ENCODE results near the gene MGAT3.

DNA sequence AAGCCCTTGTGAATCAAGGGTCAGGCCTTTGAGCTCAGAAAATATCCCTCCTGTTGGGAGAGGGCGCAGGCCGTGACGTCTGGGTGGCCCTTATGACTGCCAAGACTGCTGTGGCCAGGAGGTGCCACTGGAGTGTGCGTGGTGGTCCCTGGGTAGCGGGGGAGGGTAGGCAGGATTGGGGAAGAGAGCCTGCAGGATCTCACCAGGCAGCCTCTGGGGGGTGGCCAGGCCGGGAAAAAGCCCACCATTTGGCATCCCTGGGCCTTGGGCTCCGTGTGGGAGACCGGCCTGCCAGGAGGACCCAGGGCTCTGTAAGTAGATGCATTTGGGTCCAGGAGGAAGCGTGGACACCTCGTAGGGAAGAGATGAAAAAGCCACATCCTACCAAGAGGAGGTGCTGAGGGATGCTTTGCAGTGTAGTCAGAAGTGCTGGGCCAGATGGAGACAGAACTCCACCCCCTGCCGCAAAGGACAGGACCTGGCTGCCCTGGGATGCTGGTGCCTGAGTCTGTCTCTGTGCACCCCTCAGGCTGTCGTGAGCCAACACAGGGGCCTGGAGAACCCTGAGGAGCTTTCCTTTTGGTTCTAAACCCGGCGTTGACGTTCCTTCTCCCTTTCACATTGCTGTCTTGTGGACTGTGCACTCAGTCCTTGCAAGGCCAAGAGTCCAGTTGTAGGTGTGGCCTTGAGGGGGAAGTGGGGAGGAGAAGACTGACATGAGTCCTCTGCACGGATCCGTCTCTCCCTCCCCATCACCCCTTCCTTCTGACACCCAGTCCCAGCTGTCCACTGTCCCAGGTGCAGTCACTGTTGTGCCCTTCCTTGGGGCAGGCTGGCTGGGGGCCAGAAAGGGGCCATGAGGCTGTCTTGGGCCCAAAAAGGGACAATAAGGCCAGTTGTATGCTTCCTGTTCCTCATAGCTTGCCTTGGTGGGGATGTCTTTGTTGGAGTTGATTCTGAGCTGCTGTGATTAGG is 32.6 kb downstream of the MGAT3 start:
- TF ChIP-seq, protein P1, sequence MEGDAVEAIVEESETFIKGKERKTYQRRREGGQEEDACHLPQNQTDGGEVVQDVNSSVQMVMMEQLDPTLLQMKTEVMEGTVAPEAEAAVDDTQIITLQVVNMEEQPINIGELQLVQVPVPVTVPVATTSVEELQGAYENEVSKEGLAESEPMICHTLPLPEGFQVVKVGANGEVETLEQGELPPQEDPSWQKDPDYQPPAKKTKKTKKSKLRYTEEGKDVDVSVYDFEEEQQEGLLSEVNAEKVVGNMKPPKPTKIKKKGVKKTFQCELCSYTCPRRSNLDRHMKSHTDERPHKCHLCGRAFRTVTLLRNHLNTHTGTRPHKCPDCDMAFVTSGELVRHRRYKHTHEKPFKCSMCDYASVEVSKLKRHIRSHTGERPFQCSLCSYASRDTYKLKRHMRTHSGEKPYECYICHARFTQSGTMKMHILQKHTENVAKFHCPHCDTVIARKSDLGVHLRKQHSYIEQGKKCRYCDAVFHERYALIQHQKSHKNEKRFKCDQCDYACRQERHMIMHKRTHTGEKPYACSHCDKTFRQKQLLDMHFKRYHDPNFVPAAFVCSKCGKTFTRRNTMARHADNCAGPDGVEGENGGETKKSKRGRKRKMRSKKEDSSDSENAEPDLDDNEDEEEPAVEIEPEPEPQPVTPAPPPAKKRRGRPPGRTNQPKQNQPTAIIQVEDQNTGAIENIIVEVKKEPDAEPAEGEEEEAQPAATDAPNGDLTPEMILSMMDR (conservative IDR thresholded peaks at IDR 0.05; ENCODE audit: low read length), result no peak
- no peak for TF ChIP-seq EZH2phosphoT487 (IDR thresholded peaks at IDR 0.05; ENCODE audit: borderline replicate concordance, low read depth, low read length)

Data from OCI-LY7 (cell line).